ENCODE measurements around the gene UTP25. TPM values are rescaled to one million over a fixed set of nuclear protein-coding genes. Genes with fewer than 3 reads are reported as not detected.
A peak's percentile ranks its signal among the peaks of the same experiment; 100 is the strongest.

Gene UTP25
- total RNA-seq, 4 donors from 2014 or later: 3.9 to 4.6 (median 4.2) TPM

- peak within 1 kb of the TSS; percentile 58 to 86 (median 76) for H3K4me3 ChIP-seq
- no peaks in the 10 kb centered on the region for H3K9me3 ChIP-seq
- H3K27me3 ChIP-seq: peaks cover 0 to 13% (median 4%) of the 10 kb centered on the region in 3 donors
- ATAC-seq (peak; percentile 98), DNase-seq (peak; percentile 94 to 97)
- in situ Hi-C loops (cut with MboI; ENCODE audit: low sequenced_read_pairs in 4 of 4): no loop called here
- peaks cover 12 to 17% of the 10 kb centered on the region in 2 donors for H3K4me1 ChIP-seq
- intact Hi-C loops (cut with DNase I; ENCODE audit: low total_unique reads): loop anchor here (2.0 kb wide), 1 partner anchor 42 kb away; the partner anchor contains the start of gene UTP25
- TF ChIP-seq CTCF (IDR thresholded peaks at IDR 0.05 in 4 of 5, conservative IDR thresholded peaks at IDR 0.05 in 1 of 5) (no peak), POLR2A (IDR thresholded peaks at IDR 0.05) (peak; percentile 37 to 49)
- peak within 1 kb of the TSS; percentile 75 to 88 (median 82) for H3K27ac ChIP-seq
- no peaks in the 10 kb centered on the region for H3K36me3 ChIP-seq
Observed at GRCh38 chr1:209784265-209785169, 43.3 kb upstream of the UTP25 start, which contains the start of gene C1orf74. C1orf74 (minus strand) TSS chr1:209784559; CDS start chr1:209783634, 925 bp downstream.

- ATAC-seq: no peak
- intact Hi-C loops (cut with DNase I; ENCODE audit: low total_unique reads) (loop anchor here (2.0 kb wide), 1 partner anchor 41 kb away; the partner anchor contains the start of gene UTP25), in situ Hi-C loops (cut with MboI; ENCODE audit: low sequenced_read_pairs in 4 of 4) (no loop called here)
- no peak overlapping the region for H3K4me3 ChIP-seq
- H3K4me1 ChIP-seq: peaks cover 12 to 17% of the 10 kb centered on the region in 2 donors
- no peaks in the 10 kb centered on the region for H3K36me3 ChIP-seq
- no peak for DNase-seq
- TF ChIP-seq POLR2A (IDR thresholded peaks at IDR 0.05): no peak
- TF ChIP-seq CTCF (IDR thresholded peaks at IDR 0.05 in 4 of 5, conservative IDR thresholded peaks at IDR 0.05 in 1 of 5): no peak
- peaks cover 0 to 16% (median 13%) of the 10 kb centered on the region in 3 donors for H3K27me3 ChIP-seq
- no peaks in the 10 kb centered on the region for H3K9me3 ChIP-seq
- no peak overlapping the region for H3K27ac ChIP-seq
Observed at GRCh38 chr1:209785592-209785991, 42.2 kb upstream of the UTP25 start.

GRCh38 chr1:209786146-209786545 lies 41.6 kb upstream of the UTP25 start:
- ATAC-seq (no peak), DNase-seq (no peak)
- no peak for TF ChIP-seq POLR2A (IDR thresholded peaks at IDR 0.05)
- TF ChIP-seq CTCF (IDR thresholded peaks at IDR 0.05 in 4 of 5, conservative IDR thresholded peaks at IDR 0.05 in 1 of 5): no peak
- peaks cover 12 to 17% of the 10 kb centered on the region in 2 donors for H3K4me1 ChIP-seq
- in situ Hi-C loops (cut with MboI; ENCODE audit: low sequenced_read_pairs in 4 of 4): no loop called here
- H3K9me3 ChIP-seq: no peaks in the 10 kb centered on the region
- H3K27me3 ChIP-seq: peaks cover 0 to 16% (median 13%) of the 10 kb centered on the region in 3 donors
- no peak overlapping the region for H3K27ac ChIP-seq
- no peak overlapping the region for H3K4me3 ChIP-seq
- H3K36me3 ChIP-seq: no peaks in the 10 kb centered on the region
- intact Hi-C loops (cut with DNase I; ENCODE audit: low total_unique reads): no loop called here

- Histone ChIP-seq H3K4me3 (no peak overlapping the region), H3K4me1 (peaks cover 12 to 13% of the 10 kb centered on the region in 2 donors), H3K27me3 (peaks cover 0 to 21% (median 20%) of the 10 kb centered on the region in 3 donors), H3K9me3 (no peaks in the 10 kb centered on the region), H3K36me3 (no peaks in the 10 kb centered on the region), H3K27ac (no peak overlapping the region)
- intact Hi-C loops (cut with DNase I; ENCODE audit: low total_unique reads) (no loop called here), in situ Hi-C loops (cut with MboI; ENCODE audit: low sequenced_read_pairs in 4 of 4) (no loop called here)
- DNase-seq (no peak), ATAC-seq (no peak)
- TF ChIP-seq CTCF (IDR thresholded peaks at IDR 0.05 in 4 of 5, conservative IDR thresholded peaks at IDR 0.05 in 1 of 5) (no peak), POLR2A (IDR thresholded peaks at IDR 0.05) (no peak)
Observed at GRCh38 chr1:209787551-209787950, 40.2 kb upstream of the UTP25 start.
